Measurements from ENCODE around the gene PIGK.

GRCh38 chr1:77218477-77219165, 609 bp downstream of the PIGK start:
- TF ChIP-seq, protein P1, sequence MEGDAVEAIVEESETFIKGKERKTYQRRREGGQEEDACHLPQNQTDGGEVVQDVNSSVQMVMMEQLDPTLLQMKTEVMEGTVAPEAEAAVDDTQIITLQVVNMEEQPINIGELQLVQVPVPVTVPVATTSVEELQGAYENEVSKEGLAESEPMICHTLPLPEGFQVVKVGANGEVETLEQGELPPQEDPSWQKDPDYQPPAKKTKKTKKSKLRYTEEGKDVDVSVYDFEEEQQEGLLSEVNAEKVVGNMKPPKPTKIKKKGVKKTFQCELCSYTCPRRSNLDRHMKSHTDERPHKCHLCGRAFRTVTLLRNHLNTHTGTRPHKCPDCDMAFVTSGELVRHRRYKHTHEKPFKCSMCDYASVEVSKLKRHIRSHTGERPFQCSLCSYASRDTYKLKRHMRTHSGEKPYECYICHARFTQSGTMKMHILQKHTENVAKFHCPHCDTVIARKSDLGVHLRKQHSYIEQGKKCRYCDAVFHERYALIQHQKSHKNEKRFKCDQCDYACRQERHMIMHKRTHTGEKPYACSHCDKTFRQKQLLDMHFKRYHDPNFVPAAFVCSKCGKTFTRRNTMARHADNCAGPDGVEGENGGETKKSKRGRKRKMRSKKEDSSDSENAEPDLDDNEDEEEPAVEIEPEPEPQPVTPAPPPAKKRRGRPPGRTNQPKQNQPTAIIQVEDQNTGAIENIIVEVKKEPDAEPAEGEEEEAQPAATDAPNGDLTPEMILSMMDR (IDR thresholded peaks at IDR 0.05; ENCODE audit: low read depth, low read length) = no peak
- TF ChIP-seq EZH2phosphoT487 (IDR thresholded peaks at IDR 0.05; ENCODE audit: low read depth) = no peak
